ENCODE measurements around the gene CAPN1.

GRCh38 chr11:65225279-65226102 lies 43.8 kb downstream of the CAPN1 start:
- TF ChIP-seq POLR2A (IDR thresholded peaks at IDR 0.05) (no peak), CTCF (IDR thresholded peaks at IDR 0.05) (peak in 5 of 6 experiments; percentile 18 to 54 (median 39)), EP300 (IDR thresholded peaks at IDR 0.05) (no peak)

Measured in upper lobe of left lung (tissue), 4 donors.